DMS 273 treated with DMSO at 0.1 percent for 48 hours (cell line): ENCODE data around the gene PRKAG2.
"Not testable (repeated sequence)": the region's sequence is repeated elsewhere in the genome, so short reads cannot be mapped to it uniquely, and the experiment has no call there.

Source experiments
- DNase-seq: peaks from one replicate; lab custom pipeline; 2025; lab: John Stamatoyannopoulos, UW

Gene PRKAG2

DNA sequence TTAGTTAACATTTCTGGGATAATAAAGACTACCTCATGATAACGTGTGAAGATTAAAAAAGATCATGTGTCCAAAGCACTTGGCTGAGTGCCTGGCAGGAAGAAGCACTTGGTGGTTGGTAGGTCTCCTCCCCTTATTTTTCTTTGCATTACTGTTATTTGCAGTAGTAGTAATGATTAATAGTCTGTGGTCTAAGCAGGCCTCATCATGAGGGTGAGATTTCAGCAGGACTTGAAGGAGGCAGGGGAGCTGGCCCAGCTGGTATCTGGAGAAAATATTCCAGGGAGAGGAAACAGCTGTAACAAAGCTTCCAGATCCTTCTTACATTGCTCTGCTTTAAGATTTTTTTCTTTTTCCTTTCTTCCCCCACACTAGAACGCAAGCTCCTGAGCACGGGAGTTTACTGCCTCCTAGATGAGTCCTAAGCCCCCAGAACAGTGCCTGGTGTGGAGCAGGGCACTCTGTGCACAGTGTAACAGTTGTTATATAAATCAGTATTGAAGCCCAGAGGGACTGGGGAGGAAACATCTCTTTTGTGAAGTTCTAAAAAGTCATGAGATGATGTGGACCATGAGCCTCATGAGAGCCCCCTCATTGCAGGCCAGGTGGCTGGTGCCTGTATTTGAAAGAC, 326.1 kb downstream of the PRKAG2 start:
- no peak for DNase-seq

DNA sequence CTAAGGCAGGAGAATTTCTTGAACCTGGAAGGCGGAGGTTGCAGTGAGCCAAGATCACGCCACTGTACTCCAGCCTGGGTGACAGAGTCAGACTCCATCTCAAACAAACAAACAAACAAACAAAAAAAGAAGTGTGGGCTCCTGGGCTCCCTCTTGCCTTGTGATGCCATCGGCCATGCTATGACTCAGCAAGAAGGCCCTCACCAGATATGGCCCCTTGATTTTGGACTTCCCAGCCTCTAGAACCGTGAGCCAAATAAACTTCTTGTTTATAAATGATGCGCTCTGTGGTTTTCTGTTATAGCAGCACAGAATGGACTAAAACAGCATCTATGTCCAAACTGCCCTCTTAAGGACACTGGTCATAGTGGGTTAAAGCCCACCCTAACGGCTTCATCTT, 327.3 kb downstream of the PRKAG2 start:
- no peak for DNase-seq

DNA sequence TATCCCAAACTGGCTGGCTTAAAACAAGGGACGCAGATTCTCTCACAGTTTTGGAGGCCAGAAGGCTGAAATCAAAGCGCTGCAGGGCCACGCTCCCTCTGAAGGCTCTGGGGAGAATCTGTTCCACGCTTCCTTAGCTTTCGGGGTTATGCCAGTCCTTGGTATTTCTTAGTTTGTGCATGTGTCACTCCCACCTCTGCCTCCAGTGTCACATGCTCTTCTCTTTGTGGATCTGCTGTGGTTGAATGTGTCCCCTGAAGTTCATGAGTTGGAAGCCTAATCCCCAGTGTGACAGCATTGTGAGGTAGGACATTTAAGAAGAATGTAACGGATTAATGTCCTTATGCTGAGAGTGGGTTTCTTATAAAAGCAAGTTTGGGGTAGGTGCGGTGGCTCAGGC, 327.8 kb downstream of the PRKAG2 start:
- DNase-seq: no peak

DNA sequence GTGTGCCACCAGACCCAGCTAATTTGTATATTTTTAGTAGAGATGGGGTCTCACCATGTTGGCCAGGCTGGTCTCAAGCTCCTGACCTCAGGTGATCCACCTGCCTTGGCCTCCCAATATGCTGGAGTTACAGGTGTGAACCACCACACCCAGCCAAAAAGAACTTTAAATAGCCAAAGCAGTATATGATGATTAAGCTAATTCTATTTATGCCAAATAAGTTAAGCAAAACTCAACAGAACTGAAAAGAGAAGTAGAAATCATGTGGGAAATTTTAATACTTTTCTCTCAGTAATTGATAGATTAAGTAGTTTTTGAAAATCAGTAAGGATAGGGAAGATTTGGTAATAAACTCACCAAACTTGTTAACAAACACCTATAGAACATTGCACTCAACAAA, 332.7 kb downstream of the PRKAG2 start:
- no peak for DNase-seq

DNA sequence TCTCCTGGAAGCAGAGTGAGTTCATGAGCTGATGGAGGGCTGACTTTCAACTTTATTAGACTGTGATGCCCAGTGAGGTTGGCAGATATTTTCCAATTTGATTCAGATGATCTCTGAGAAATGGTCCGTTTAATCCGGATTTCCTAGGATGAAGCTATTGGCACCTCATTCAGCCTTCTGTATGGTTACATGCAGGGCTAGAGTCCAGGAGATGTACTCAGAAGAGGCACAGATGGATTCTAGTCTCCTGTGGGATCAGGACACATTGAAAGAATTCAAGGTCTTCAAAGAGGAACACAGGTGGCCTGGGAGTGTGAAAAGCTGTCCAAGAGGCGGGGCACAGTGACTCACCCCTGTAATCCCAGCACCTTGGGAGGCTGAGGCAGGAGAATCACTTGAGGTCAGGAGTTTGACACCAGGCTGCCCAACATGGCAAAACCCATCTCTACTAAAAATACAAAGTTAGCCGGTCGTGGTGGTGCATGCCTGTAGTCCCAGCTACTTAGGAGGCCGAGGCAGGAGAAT, 334.2 kb downstream of the PRKAG2 start:
- no peak for DNase-seq

DNA sequence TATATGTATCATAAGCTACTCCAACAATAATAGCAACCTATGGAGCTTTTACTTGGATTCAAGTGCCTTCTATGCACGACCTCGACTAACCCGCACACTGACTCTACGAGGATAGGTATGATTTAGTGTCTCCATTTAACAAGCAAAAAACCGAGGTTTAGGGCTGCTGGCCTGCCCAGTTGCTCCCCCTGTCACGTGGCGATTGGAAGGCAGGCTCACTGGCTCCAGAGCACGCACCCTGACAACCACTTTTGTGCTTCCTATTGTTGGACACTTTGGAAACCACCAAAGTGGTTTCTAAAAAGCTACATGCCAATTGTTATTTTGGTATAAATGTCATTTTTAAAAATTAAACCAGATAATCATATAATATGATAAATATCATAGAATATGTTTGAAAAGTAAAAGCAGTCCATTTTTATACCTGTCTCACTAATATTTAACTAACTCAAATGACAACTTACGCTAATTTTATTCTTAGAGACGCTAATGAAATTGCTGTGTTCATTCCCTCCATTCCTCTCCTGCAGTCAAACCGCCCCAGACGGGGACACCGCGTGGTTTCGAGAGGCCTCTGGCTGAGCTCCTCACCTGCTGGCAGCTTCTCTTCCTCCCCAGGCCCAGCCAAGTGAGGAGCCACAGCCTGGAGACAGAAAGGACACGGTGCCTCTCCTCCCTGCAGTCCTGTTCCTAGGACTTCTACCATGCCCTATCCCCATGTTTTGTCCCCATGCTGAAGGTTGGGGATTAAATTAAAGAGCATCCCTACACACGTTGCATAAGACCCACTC, 335.0 kb downstream of the PRKAG2 start:
- DNase-seq: no peak

DNA sequence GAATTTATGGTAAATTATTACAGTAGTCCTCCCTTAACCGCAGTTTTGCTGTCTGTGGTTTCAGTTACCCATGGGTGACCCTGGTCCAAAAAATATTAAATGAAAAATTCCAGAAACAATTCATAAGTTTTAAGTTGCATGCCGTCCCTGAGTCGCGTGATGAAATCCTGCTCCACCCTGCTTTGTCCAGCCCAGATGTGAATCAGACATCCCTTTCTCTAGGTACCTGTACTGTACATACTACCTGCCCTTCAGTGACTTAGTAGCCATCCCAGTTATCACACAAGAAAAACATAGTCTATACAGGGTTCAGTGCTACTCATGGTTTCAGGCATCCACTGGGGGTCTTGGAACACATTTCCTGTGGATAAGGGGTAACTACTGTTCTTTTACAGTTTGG, 336.8 kb downstream of the PRKAG2 start:
- DNase-seq: no peak

DNA sequence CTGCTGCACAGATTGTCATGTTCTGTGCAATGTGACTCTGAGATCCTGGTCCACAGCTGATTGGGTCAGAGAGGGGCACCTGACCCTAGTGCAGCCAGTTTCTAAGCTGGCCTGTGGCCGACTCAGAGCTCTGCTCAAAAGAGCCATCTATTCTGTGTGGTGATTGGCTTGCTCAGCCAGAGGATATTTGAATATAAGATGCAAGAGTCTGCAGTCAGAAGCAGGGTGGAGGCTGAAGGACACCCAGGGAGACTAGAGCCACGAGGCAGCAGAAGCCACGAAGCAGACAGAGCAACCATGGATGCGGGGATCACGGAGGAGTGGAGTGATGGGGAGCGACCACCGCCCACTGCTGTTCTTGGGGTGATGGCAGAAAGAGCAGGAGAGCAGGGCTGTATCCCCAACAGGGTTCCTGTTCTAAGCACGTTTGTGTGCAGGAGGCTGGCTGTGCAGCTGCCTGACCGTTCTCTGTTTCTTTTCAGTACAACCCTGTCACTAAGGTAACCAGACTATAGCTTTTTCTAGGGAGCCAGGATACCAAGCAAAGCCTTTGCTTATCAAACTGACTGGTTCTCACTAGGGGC, 337.7 kb downstream of the PRKAG2 start:
- DNase-seq: no peak

DNA sequence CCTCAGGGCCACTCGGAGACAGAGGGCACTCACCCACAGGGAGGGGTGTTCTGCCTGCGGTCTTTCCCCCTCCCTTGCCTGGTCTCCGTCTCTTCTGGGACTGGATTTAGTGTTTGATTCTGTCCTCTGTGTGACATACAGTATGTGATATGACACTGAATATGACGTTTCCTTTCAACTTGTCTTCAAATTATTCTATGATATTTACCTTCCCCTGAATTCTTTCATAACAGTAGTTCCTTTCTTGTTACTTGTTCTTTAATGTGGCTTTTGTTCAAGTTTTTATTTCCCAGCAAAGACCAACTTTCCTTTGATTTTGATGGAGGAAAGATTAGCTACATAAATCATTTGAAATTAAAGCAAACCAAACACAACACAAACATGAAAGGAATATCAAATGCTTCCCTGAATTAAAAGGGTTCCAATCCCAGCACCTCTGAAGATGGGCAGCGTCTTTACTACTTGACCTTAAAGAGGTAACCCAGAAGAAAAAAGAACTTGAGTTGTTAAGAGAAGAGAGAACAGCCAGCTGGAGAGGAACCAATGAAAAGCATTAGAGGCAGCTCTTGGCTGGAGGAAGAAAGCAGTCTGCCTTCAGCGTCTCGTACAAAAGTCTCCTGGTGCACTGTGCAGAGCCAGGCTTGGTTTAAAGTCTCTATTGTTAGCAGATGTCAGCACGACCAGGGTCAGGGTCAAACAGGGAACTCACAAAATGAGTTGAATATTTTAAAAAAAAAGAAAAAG, 338.9 kb downstream of the PRKAG2 start:
- no peak for DNase-seq

DNA sequence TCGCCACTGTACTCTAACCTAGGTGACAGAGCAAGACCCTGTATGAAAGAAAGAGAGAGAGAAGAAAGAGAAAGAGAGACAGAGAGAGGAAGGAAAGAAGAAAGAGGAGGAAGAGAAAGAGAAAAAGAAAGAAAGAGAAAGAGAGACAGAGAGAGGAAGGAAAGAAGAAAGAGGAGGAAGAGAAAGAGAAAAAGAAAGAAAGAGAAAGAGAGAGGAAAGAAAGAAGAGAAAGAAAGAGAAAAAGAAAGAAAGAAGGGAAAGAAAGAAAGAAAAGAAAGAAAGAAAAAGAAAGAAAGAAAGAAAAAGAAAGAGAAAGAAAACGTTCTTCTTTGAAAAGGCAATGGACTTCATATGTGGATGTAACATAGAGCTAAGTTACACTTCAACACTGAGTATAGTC, 340.7 kb downstream of the PRKAG2 start:
- DNase-seq: not testable (repeated sequence)

DNA sequence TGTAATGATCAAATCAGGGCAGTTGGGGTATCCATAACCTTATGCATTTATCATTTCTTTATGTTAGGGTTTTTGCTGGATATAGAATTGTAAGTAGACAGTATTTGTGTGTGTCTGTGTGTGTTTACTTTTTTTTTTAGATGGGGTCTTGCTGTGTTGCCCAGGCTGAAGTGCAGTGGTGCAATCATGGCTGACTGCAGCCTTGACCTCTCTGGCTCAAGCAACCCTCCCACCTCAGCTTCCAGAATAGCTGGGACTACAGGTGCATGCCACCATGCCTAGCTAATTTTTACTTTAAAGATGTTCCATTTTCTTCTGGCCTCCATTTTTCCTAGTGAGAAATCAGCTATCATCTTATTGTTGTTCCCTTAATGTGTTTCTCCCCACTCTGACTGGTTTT, 347.1 kb downstream of the PRKAG2 start:
- DNase-seq: no peak

DNA sequence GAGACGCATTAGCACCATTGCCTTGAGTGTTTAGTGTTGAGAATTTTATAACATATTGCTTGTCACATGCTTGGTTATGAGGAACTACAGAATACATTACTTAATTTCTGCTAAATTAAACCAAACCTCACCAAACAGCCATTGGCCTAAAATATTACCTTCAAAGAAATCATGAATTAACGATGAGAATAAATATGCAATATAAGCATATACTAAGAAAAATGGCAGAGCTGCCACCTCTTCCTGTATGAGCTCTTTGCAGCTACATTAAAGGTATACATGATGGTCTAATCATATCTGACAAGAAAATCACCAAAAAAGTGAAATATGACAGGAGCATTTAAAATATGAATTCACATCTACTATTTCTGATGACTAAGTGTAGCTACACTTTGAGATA, 352.1 kb downstream of the PRKAG2 start:
- no peak for DNase-seq

DNA sequence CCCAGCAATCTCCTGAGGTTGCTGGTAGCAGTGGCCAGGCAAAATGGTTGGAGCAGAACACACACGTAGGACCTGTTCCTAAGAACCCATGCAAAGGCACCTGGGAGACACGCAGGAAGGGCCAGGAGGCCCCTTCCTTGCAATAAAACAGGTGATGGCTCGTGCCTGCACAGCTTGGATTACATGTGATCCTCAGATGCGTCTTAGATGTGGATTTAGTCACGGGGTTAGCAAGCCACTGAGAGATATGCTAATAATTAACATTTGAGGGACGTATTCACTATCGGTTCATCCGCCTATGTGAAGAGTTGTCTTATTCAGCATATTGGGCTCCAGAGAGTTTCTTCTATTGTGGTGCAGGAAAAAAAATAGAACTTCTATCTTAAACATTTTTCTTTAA, 352.6 kb downstream of the PRKAG2 start:
- no peak for DNase-seq

DNA sequence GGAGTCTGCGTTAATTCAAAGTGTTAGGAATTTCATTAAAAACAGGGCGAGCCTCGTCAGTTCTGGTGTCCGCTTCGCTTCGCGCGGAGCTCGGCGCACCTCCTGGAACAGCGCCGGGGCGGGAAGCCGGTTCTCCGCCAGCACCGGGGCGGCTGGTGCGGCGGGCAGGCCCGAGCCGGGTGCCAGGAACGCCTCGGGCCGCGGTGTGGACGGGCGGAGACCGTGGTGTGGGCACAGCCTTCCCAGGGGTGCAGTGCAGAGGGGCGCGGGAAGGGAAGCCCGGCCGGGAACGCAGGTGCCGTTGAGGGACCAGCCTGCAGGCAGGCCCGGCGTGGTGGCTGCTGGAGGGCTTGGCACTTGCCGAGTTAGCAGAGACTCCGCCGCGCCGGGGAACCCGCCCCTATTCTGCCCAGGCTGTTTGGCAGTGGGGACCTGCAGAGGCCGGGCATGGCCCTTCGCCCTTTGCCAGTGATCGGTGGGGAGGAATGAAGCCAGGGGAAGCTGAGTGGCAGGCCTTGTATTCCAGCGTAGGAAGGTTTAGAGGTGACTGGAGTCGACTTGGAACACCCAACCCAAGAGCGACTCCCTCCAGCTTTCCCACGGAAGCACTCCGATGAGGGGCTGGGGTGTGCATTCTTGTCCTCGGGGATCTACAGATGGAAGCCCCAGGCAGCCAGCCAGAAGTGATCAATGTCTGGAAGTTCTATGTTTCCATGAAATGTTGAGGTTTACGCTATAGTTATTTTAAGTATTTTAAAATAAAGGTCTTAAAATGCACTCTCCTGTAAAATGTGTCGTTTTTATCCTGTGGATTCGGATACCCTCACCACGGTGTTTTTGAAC, 356.3 kb downstream of the PRKAG2 start:
- DNase-seq: no peak

DNA sequence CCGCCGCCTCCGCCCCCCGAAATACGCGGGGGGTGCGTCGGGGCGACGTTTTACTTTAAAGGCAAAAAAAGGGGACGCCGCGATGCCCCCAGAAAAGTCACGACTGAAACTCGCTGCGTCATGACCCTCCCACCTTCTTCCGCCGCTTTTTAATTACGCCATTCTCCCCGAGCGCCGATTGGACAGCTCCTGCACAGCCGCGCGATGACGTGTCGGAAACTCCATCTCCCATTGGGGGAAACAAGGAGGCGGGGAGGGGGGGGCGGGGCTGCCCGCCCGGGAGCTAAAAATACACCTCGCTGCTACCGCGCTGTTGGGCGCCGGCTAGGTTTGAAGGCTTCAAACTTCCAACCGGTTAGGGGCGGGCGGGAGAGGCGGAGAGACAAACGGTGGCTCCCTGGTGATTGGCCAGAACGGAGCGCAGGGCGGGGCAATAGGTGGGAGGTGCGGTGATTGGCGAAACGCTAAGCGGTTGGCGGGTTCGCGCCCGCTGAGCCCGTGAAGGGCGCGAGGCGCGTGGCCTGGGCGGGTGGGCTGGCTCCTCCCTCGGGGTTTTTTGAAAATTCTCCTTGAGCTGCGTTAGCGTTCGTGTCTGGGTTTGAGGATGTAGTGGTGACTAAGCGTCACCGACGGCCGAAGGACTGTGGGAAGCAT, 357.0 kb downstream of the PRKAG2 start, which contains the start of gene RHEB:
Gene RHEB, minus strand, starts transcription at position 131 of the 654 bp plus-strand sequence. CDS start 384 bp downstream, outside the sequence.
- DNase-seq: peak; percentile 99

DNA sequence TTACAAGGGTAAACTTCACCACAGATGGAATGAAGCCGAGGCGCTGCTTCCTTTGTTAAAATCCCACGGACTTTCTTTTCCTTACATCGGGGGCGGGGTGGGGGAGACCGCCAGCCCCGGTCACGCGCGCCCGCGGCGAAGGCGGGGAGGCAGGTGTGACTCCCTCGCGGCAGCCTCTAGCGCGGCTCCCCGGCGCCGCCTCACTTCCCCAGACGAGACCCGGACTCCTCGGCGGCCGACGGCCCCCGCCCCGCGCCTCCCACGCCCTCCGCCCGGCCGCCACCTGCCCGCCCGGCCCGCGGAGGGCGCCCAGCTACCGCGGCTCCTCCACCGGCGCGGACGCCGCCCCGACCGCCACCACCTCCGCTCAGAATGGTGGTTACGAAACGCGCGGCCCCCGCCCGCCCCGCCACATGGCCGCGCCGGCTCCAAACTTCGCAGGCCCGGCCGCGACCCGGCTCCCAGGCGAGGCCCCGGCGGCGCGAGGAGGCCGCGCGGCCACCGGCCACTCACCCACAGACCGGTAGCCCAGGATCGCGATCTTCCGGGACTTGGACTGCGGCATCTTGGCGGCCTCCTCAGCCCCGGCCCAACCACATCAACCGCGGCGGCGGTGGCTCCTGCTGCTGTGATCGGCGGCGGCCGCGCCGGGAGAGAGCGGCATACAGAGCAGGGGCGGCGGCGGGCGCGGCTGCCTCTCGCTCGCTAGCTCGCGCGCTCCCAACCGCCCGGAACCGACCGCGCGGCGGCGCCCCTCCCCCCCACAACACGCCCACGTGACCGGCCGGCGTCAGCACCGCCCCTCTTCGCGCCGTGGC, 357.8 kb downstream of the PRKAG2 start:
- not testable (repeated sequence) for DNase-seq

DNA sequence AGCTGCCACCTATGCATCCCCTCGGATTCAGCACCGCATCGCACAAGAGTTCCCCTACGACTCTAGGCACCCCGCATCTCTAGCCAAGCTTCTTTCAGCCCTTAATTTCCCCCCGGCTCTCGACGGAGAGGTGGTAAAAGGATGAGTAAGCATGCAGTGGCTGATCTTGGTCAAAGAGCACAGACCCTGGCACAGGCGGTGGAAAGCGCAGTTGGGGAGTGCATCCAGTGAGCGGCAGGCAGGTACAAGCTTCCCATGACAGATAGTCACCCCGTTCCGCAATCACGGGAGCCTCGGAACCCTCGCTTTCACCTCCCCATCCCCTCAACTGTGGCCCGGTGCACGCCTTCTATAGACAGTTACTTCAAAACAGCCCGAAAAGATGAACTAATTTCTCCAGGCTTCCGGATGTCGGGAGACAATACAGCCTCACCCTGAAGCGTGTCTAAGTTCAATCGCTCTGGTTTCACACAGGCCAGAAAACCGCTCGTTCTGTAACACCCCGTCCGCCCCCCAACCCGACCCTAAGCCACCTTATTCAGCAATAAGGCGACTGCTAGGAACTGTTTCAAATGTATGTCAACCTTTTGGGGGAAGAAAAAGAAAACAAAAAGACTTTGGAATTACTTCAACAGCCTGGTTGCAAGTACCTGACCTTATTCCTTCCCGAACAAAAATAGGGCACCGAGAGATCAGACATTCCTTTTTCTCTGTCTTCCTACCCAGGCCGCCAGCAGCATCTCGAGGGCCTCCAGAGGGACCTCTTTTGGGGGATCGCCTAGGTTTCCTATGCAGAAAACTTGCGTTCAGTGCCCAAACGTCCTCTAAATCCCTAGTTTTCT, 358.6 kb downstream of the PRKAG2 start:
- DNase-seq: no peak

DNA sequence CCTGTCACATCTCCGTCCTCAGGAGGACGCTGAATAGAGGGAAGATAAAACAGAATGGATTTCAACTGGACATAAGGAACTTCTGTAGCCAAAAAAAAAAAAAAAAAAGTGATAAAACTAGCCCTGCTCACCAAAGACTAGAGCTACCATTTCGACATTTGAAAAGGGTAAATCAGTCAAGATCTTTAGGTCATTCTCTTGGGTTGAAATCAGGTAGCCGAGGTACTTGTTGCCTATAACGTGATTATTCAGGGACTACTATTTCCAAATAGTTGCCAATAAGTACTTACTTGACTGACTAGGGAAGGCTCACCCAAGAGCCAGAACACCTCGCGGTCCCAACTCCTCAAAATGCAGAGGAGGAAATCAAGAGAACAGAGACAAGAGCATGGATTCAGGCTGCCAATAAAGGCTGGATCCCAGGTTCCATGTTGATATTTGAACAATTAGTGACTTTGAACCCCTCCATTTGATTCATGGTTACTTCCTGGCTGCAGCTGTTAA, 359.3 kb downstream of the PRKAG2 start:
- DNase-seq: no peak

DNA sequence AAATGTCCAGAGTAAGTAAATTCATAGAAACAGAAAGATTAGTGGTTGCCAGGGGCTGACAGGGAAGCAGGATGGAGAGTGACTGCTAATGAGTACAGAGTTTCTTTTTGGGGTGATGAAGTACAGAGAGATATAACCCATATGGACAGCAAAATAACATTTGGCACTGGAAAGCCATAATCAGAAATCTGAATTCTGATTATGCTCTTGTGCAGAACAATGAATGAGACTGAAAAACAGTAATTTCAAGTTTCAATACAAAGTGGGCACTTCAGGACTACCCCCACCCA, 361.7 kb downstream of the PRKAG2 start:
- no peak for DNase-seq
